GM21390 (cell line): ENCODE data around the gene CMTM6.
"Not testable (repeated sequence)": the region's sequence is repeated elsewhere in the genome, so short reads cannot be mapped to it uniquely, and the experiment has no call there.

Experiments
- ATAC-seq: cut with Tn5 transposase; IDR thresholded peaks from one replicate; pipeline ENCODE4 v1.9.1; 2021; ENCODE audit not compliant: unreplicated experiment

CMTM6 gene, protein sequence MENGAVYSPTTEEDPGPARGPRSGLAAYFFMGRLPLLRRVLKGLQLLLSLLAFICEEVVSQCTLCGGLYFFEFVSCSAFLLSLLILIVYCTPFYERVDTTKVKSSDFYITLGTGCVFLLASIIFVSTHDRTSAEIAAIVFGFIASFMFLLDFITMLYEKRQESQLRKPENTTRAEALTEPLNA

GRCh38 chr3:32502118-32502945 is at the start of gene CMTM6:
Gene CMTM6, minus strand, starts transcription at chr3:32502852. Its CDS starts 107 bp downstream, at chr3:32502745.
- peak; percentile 72 for ATAC-seq

DNA sequence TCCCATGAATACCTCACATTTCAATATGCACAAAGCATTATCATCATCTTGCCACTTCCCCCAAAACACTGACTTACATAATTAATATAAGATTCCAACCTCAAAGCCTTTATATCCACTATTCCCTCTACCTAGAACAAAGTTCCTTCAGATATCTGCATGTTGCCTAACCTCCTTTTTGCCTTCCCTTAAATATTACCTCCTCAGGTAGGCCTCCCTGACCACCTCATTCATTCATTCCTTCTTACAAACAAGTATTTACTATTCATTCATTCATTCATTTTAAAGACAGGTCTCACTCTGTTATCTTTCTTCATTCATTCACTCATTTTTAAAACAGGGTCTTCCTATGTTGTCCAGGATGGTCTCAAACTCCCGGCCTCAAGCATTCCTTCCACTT is 49.4 kb upstream of the CMTM6 start:
- ATAC-seq: no peak

DNA sequence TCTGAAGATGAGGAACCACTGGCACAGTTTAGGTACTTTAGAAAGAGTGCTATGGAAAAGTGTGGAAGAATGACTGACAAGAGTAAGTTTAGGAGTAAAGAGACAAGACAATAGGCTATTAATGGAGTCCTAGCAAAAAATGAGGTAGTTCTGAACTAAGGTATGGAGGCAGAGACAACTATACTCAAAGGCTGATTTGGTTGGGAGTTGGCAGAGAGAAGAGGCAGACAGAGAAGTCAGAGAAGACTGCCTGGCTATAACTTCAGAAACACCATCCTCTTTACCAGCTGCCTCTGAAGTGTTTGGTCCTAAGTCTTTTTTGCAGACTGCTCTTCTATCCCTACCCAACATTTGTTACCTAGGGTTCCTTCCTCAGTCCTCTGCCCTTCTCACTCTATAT is 48.8 kb upstream of the CMTM6 start:
- ATAC-seq: peak; percentile 32

GRCh38 chr3:32551087-32551486 is 48.4 kb upstream of the CMTM6 start:
- ATAC-seq: peak; percentile 51

GRCh38 chr3:32545305-32545704 is 42.7 kb upstream of the CMTM6 start:
- no peak for ATAC-seq

- ATAC-seq: no peak
Measured at GRCh38 chr3:32544894-32545293, 42.2 kb upstream of the CMTM6 start.

DNA sequence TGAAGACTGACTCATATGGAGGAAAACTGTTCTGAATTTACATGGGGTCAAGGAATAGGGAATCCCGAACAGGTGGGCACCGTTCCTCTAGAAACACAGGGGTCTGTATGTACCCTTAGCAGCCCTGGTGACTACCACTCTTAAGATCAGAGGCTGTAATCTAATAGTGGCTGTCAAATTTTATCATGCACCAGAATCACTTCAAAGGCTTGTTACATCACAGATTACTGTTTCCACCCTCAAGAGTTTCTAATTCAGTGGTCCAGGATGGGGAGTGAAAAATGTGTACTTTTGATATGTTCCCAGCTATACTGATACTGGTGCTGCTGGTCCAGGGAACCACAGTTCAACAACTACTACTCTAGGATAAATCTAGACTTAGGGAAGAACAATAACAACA is 40.2 kb upstream of the CMTM6 start:
- ATAC-seq: no peak

DNA sequence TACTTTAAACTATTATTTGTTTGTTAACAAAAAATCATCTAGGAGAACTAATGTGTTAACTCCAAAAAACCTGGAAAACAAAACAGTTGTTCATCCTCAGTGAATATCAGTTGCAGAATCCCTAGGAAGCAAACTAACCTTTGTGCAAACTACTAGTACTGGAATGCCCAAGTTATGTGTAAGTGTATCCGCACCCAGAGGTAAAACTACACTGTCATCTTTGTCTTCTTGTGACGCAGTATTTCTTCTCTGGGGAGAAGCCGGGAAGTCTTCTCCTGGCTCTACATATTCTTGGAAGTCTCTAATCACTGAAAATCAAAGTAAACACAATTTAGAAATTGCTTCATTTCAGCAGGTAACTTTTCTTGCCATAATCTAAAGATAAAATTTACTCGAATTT is 38.2 kb upstream of the CMTM6 start:
- ATAC-seq: no peak

GRCh38 chr3:32532434-32532833 is 29.8 kb upstream of the CMTM6 start:
- ATAC-seq: no peak

- no peak for ATAC-seq
Measured at GRCh38 chr3:32531010-32531647, 28.5 kb upstream of the CMTM6 start.

GRCh38 chr3:32525720-32526119 is 23.1 kb upstream of the CMTM6 start:
- no peak for ATAC-seq

DNA sequence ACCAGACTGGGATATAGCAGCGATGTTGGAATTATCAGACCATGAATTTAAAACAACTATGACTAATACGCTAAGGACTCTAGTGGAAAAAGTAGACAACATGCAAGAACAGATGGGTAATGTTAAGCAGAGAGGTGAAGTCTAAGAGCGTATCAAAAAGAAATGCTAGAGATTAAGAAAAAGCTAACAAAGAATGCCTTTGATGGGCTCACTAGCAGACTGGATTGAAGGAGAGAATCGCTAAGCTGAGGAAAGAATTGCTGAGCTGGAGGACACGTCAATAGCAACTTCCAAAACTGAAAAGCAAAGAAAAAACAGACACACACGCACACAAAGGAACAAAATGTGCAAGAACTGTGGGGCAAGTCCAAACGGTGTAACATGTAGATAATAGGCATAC is 20.0 kb upstream of the CMTM6 start:
- no peak for ATAC-seq

GRCh38 chr3:32518921-32519320 is 16.3 kb upstream of the CMTM6 start:
- ATAC-seq: not testable (repeated sequence)

GRCh38 chr3:32516751-32517150 is 14.1 kb upstream of the CMTM6 start:
- ATAC-seq: peak; percentile 10

GRCh38 chr3:32511005-32511404 is 8.4 kb upstream of the CMTM6 start:
- no peak for ATAC-seq

DNA sequence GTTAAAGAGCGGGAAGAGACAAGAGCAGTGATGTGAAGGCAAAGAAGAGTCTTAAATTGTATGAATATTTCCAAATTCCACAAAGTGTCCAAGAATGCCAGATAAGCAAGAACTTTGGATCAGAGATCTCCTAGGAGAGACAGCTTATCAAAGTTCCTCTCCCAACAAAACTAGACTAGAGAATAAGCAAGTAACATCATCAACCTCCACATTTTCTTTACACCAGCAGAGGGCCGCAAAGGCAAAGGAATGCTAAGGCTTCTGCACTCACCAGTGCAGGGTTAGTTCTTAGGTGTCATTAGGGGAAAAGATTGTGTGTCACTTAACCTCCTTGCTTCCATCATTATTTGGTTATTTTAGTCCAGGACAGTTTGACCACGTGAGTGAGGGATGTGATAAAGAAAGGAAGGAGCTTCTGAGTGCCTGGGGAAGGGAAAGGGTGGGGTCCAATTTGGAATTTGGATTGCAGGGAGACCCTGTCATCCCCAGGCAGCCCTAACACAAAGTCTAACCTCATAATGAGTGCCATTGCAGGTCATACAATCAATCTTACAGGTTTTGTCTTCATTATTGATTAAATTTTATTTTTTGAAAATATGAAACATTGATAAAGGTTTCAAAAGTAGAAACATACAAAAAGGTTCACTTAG is 7.5 kb upstream of the CMTM6 start:
- peak; percentile 85 for ATAC-seq

DNA sequence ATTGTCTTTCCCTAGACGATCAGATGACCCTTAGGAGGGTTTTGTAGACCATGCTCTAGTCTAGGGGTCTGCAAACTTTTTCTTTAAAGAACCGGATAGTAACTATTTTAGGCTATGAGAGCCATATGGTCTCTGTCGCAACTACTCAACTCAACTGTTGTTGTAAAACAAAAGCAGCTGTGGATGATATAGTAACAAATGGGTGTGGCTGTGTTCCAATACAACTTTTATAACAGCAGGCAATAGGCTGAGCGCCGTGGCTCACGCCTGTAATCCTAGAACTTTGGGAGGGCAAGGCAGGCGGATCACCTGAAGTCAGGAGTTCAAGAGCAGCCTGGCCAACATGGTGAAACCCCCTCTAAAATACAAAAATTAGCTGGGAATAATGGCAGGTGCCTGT is 6.1 kb upstream of the CMTM6 start:
- ATAC-seq: no peak

DNA sequence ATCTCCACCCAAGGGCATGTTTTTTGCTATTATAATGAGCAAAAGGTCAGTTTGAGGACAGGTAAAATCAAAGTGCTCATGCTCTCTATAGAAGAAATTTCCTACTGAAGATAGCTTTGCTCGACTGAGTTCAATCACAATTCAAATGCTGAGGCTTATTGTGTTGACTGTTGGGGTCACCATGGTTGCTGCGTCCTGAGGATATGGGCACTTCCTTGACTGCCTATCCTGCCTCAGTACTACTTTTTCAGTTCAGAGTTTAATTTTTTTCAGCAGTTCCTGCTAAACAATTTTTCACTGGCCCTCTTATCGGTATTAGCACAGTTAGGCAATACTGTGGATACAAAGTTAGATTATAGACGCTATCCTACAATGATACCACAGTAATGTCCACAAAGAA is 3.8 kb upstream of the CMTM6 start:
- ATAC-seq: no peak

DNA sequence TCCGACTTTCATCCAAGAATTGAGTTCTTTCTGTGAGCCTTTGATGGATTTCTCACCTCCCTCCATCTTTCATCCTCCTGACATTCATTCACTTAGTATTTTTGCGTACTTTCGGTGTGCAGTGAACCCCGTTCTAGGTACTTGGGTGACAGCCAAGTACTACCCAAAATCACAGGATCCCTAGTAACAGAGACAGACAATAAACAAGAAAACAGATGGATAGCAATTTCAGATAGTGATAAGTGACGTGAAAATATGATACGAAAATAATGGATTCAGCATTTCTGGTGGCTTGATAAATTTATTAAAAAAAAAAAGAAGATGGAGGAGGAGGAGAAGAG is 264 bp upstream of the CMTM6 start:
- ATAC-seq: peak; percentile 1

DNA sequence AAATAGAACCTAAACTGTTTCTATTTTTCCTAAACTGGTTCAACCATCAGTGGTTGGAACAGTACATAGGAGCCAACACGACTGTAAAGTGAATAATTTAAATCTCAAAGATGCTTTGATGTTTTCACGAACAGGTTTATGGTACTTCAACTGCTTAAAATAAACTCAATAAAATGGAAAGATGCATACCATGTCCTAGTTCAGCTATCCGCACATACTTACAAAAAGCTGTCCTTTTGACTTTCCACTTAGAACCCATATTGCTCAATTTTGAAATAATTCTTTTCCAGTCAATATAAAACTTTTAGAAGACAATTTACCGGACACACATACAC is 902 bp downstream of the CMTM6 start:
- ATAC-seq: no peak

DNA sequence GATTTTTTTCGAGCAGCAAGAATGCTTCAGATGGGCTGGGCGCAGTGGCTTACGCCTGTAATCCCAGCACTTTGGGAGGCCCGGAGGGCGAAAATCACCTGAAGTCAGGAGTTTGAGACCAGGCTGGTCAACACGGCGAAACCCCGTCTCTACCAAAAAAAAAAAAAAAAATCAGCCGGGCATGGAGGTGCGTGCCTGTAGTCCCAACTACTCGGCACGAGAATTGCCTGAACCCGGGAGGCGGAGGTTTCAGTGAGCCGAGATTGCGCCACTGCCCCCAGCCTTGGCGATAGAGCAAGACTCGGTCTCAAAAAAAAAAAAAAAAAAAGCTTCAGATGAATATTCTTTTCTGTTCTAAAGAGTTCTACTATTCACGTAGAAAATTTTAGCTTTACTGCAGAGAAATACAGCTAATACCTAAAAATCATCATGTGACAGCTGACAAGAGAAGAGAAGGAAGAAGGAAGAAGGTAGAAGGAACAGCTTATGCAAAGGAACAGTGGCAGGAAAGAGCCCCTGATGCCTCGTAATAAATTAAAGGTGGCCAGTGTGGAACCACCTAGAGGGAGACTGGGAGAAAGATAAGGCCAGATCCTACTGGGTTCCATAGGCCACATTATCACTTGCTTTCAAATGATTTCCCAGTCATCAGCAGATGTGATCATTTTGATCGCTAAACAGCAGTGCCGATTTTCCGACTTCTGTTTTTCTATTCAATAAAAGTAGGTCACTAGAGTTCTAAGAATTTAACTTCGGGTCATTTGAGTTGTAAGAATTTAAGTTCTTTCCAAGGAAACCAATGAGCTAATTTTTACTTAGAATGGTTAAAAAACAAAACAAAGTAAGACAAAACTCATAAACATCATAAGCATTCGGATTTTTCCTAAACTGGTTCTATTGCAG is 1.5 kb downstream of the CMTM6 start:
- no peak for ATAC-seq
